ENCODE measurements around the gene SKA1. TPM values are rescaled to one million over a fixed set of nuclear protein-coding genes. Genes with fewer than 3 reads are reported as not detected.

The SKA1 gene
- total and polyA plus RNA-seq, 2 of the 4 experiments (the other 2 are of a cell fraction): 5.8 to 5.9 TPM

DNA sequence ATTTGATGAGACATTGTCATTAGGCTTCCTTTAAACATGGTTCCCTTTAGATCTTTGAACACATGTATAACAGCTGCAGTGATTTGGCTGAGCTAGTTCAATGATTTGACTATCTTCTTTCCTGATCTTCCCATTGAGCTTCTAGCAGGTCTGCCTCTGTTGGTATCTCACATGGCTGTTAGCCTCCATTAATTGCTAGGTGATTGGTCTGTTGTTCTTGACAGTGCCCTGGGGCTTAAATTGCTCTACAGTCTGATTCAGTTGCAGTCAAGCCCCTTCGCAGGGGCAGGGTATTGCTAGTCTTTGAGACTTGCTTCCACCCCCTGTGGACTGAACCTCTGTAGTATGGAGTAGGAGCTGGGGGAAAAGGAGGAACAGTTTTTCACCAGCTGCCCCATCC, 24.1 kb downstream of the SKA1 start:
- Histone ChIP-seq H3K4me2 (ENCODE audit: low read depth, low read length) (no peak overlapping the region), H3K56ac (ENCODE audit: extremely low read depth, insufficient read depth, low read length) (no peak overlapping the region), H3K9me1 (ENCODE audit: insufficient read depth, low read length) (no peaks in the 10 kb centered on the region), H3K4ac (ENCODE audit: low read depth, low read length) (no peak overlapping the region), H2AFZ (replicated peaks; ENCODE audit: low read length, poor library complexity) (no peak overlapping the region), H3K14ac (replicated peaks; ENCODE audit: low read depth, low read length) (no peak overlapping the region), H3K36me3 (ENCODE audit: control insufficient read depth, insufficient read depth, low read length) (no peaks in the 10 kb centered on the region), H2BK5ac (ENCODE audit: low read depth, low read length, poor library complexity, severe bottlenecking) (no peak overlapping the region), H3K79me1 (ENCODE audit: low read depth in 1 of 2, low read length in 2 of 2) (no peaks in the 10 kb centered on the region), H3K27me3 (ENCODE audit: control insufficient read depth, insufficient read depth, low read length) (peaks cover 10% of the 10 kb centered on the region), H2BK120ac (ENCODE audit: low read depth, low read length) (no peak overlapping the region), H3K9me3 (ENCODE audit: control insufficient read depth, insufficient read depth, low read length) (no peaks in the 10 kb centered on the region), H3K4me3 (ENCODE audit: insufficient read depth, low read depth, low read length) (no peak overlapping the region), H3K9ac (ENCODE audit: low read depth, low read length) (no peak overlapping the region), H4K20me1 (ENCODE audit: insufficient read depth, low read length) (no peaks in the 10 kb centered on the region), H4K8ac (ENCODE audit: low read depth in 2 of 2, low read length in 2 of 2) (no peak overlapping the region), H3K18ac (ENCODE audit: low read depth, low read length) (no peak overlapping the region), H2AK5ac (ENCODE audit: low read depth, low read length) (no peak overlapping the region), H3K23ac (ENCODE audit: low read depth, low read length) (no peak overlapping the region), H4K5ac (ENCODE audit: low read depth, low read length) (no peak overlapping the region), H2BK20ac (ENCODE audit: low read depth, low read length) (no peak overlapping the region), H3K4me1 (ENCODE audit: control insufficient read depth, insufficient read depth, low read length) (no peaks in the 10 kb centered on the region), H2AK9ac (replicated peaks; ENCODE audit: low read depth, low read length, poor library complexity) (no peak overlapping the region), H3K27ac (ENCODE audit: insufficient read depth, low read length) (no peak overlapping the region), H4K91ac (ENCODE audit: insufficient read depth, low read depth, low read length) (no peak overlapping the region), H2BK15ac (ENCODE audit: low read depth, low read length) (no peak overlapping the region)
- intact Hi-C loops (cut with micrococcal nuclease): no loop called here
- in situ Hi-C loops (cut with MboI; ENCODE audit: low sequenced_read_pairs): no loop called here
- no peak for TF ChIP-seq RFX5 (IDR thresholded peaks at IDR 0.05; ENCODE audit: low read depth, low read length)
- no peak for TF ChIP-seq CHD1 (IDR thresholded peaks at IDR 0.05; ENCODE audit: low read depth, low read length)
- TF ChIP-seq NFE2L2 (IDR thresholded peaks at IDR 0.05; ENCODE audit: low read depth, low read length): no peak
- TF ChIP-seq CEBPB (IDR thresholded peaks at IDR 0.05; ENCODE audit: low read depth, low read length): no peak
- TF ChIP-seq BHLHE40 (IDR thresholded peaks at IDR 0.05; ENCODE audit: low read depth, low read length): no peak
- TF ChIP-seq MXI1 (IDR thresholded peaks at IDR 0.05; ENCODE audit: borderline replicate concordance, low read depth, low read length): no peak
- TF ChIP-seq RAD21 (IDR thresholded peaks at IDR 0.05; ENCODE audit: low read length): no peak
- TF ChIP-seq RCOR1 (IDR thresholded peaks at IDR 0.05; ENCODE audit: insufficient replicate concordance, low read length): no peak
- ATAC-seq (ENCODE audit: low read depth) (no peak), DNase-seq (no peak)
- dilution Hi-C loops (cut with HindIII; ENCODE audit: low sequenced_read_pairs, unreplicated experiment): no loop called here
- WGBS, 2 experiments (ENCODE audit: extremely low coverage in 2 of 2, insufficient read length in 1 of 2): no CpG with 5 or more reads among the region's 1 CpG
- BruUV-seq (replicated peaks): no TSS peak
- CTCF ChIA-PET: no interaction called here
- POLR2A ChIA-PET (ENCODE audit: unreplicated experiment): no interaction called here

Measured in IMR-90 (cell line).